ENCODE data around the gene KCNA10.

DNA sequence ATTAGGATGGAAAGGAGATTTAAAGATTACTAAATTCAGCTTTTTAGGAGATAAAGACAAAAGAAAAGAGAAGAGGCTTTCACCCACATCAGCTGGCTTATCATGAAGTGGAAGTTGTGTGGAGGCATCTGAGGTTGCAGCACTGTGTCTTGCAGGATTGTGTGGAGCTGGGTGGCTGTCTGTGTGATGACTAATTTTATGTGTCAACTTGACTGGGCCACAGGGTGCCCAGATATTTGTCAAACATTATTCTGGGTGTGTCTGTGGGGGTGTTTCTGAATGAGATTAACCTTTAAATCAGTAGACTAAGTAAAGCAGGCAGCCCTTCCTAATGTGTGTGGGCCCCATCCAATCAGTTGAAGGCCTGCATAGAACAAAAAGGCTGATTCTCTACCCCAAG, 3.9 kb downstream of the KCNA10 start:
- TF ChIP-seq KAT7 (CRISPR knock-in tag; IDR thresholded peaks at IDR 0.05; ENCODE audit: borderline replicate concordance) = no peak
- TF ChIP-seq, protein P1, sequence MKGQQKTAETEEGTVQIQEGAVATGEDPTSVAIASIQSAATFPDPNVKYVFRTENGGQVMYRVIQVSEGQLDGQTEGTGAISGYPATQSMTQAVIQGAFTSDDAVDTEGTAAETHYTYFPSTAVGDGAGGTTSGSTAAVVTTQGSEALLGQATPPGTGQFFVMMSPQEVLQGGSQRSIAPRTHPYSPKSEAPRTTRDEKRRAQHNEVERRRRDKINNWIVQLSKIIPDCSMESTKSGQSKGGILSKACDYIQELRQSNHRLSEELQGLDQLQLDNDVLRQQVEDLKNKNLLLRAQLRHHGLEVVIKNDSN (CRISPR knock-in tag; IDR thresholded peaks at IDR 0.05) = no peak

Measured in WTC11 (cell line).